K562 treated with DMSO at 1 percent for 12 hours (cell line): ENCODE measurements around the gene ZNF367. TPM values are rescaled to one million over a fixed set of nuclear protein-coding genes. Genes with fewer than 3 reads are reported as not detected.

Experiments used
- total RNA-seq: library from RNA; unstranded; fragments of 300-600 nt; gene quantifications from 2 replicates; pipeline ENCODE4 v1.2.3, GENCODE V29; 2022; ENCODE audit not compliant: insufficient read depth

Gene ZNF367
- total RNA-seq = 3.4 and 9.2 TPM in 2 replicates

DNA sequence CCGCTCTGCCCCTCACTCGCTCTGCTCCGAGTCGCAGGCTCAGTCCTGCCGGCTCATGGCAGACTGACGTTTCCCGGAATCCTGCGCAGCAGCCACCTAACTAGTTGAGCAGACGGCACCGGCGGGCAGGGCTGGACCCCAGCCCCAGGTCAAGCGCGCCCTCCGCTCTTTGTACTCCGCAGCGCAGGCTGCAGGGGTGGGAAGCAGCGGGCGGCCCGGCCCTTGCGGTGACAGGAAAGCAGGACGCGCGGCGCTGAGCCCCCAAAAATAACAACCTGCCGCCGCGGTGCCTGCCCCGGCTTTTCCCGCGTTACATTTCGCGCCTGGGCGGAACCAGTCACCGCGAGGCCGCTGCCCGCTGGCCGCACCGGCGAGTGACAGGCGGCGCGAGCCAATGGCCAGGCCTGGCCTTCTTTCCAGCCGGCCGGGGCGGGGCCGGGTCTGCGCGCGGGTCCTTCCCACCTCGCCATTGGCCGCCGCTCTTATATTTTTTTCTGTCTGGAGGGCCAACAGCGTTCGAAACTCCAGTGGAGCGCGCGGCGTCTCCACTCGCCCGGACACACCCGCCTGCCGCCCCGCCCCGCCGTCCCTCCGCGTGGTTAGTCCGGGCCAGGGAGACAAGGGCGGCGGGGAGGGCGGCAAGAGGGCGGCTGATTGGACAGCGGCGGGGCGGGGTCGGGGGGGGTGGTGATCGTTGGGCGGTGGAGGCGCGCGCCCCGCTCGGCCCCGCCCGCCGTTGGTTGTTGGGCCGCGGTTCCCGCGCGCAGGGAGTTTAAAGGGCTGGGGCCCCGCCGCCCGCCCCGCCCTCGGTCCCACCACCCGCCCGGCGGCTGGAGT, at the start of gene ZNF367:
Gene ZNF367, minus strand, starts transcription at position 288 of the 837 bp plus-strand sequence. CDS start 338 bp downstream, outside the sequence.

DNA sequence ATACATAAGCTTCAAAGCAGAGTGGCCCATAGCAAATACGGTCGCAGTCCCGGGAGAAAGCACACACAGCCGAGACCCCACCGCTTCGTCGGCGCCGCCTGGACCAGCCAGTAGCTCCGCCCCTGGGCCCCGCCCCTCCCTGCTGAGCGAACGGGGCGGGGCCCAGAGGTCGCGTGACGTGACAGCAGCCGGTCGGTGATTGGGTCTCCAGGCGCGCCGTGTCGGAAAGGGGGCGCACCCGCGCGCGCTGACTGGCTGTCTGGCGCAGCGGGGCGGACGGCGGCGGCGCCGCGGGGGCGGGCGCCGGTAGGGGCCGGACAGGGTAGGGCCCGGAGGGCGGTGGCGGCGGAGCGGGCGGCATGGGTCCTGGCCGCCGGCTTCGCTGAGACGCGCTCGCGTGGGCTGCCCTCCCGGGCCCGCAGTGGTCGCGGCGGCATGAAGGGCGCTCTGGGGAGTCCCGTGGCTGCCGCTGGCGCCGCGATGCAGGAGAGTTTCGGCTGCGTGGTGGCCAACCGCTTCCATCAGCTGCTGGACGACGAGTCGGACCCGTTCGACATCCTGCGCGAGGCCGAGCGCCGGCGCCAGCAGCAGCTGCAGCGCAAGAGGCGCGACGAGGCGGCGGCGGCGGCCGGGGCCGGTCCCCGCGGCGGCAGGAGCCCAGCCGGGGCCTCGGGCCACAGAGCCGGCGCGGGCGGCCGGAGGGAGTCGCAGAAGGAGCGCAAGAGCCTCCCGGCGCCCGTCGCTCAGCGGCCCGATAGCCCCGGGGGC, 31.9 kb upstream of the ZNF367 start, which contains the start of gene HABP4:
Gene HABP4, plus strand, starts transcription at position 325 of the 768 bp plus-strand sequence. Its CDS starts 111 bp downstream, at position 436.

DNA sequence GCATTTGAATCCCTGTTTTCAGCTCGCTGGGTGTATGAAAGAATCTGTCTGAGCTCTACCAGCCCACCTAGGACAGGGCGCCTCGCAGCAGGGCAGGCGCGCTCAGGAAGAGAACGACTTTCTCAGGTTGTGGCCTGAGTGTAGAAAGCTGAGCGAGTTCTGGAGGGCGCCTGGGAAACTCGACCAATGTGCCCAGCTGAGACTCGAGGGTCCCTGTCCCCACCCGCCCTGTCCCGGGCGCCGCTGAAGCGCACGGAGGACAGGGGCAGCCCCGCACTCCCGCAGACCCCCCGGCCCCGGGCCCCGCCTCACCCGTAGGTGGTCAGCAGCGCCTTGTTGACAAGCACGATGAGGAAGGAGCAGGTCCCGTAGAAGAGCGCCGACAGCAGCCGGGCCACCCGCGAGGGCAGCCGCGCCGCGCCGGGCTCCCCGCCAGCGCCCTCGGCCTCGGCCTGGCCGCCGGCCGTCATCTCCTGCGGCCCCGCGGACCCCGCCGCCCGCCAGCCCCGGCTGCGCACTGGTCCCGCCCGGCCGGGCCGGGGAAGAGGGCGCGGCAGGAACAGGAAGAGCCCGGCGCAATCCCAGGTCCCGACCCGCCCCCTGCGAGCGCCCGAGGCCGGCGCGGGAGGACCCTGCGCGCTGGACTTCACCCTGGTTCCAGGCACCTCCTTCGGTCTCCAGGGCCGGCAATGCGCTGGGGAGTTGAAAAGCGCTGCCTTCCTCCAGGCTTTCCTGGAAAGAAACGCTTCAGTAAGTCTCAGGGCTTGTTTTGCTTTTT, 34.8 kb downstream of the ZNF367 start, which contains the start of gene SLC35D2:
Gene SLC35D2, minus strand, starts transcription at position 547 of the 778 bp plus-strand sequence. Its CDS starts 77 bp downstream, at position 470.

Other genes starting within 250 kb of the ZNF367 start
- gene HSD17B3, start 116.2 kb downstream of the ZNF367 start, total RNA-seq = 1.0 TPM in 1 of 2 replicates, not detected in the other
- gene SLC35D2, start 34.7 kb downstream of the ZNF367 start, total RNA-seq = 23.1 and 35.4 TPM in 2 replicates
- gene HABP4, start 31.8 kb upstream of the ZNF367 start, total RNA-seq = 4.9 and 8.0 TPM in 2 replicates
- gene CDC14B, start 201.5 kb upstream of the ZNF367 start, total RNA-seq = 3.6 and 9.4 TPM in 2 replicates
- 5.4 and 5.7 TPM in 2 replicates for gene PRXL2C, start 236.9 kb upstream of the ZNF367 start, total RNA-seq